Fibroblast of lung (primary cell): ENCODE results near the gene PGPEP1.

Source experiments
- CTCF ChIP-seq, 2 donors: IDR thresholded peaks in 1 of 2; conservative IDR thresholded peaks in 1 of 2; 1 replicate in 1 of 2; 2 replicates in 1 of 2; pipeline ENCODE4 v1.5.1; 2011 to 2012; ENCODE audit warnings: low read length in 2 of 2, control low read depth in 1 of 2, inconsistent platforms in 1 of 2, low read depth in 1 of 2, mild to moderate bottlenecking in 1 of 2
- EZH2 ChIP-seq: IDR thresholded peaks from 2 replicates; pipeline ENCODE4 v1.5.1; 2012; ENCODE audit warnings: low read length, control low read depth, mild to moderate bottlenecking; ENCODE audit errors: missing control alignments

DNA sequence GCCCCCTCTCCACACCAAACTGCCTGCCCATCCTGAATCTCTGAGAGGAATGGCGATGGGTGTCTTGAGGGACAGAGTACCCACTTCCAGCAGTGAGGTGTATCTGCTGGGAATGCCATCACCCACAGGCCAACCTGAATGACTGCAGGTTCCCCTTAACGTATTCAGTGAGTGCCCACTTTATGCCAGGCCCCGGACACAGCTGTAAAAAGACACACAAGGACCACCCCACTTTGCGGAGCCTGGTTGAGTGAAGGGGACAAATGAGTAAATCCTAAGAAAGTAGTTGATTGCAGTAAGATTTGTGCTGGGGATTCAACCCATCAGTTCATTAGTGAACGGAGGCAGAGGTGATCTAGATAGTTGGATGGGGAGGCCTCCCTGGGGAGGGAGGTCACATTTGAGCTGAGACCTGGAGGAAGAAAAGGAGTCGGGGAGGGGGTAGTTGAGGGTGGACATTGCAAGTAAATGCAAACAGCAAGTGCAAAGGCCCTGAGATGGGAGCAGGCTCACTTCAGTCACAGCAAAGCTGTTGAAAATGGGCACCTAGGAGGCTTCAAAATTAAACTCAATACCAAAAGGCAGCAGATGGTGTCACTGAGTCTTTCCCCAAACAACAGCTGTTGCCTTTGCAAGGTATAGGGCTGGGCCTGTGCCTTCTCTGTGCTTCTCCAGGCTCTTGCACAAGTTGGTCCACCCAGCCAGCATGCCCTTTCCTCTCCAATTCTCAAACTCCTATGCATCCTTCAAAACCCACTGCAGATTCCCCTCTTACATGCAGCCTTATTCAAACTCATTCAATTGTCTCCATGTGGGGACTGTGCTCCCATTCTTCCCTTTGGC is 49.9 kb downstream of the PGPEP1 start:
- TF ChIP-seq CTCF (conservative IDR thresholded peaks at IDR 0.05 in 1 of 2, IDR thresholded peaks at IDR 0.05 in 1 of 2; ENCODE audit: low read depth in 1 of 2, low read length in 2 of 2) (no peak), EZH2 (no peak)
